ENCODE results near the gene PLA2G2F.

The PLA2G2F gene

GRCh38 chr1:20189664-20190063 is 50.5 kb downstream of the PLA2G2F start:
- TF ChIP-seq CTCF (IDR thresholded peaks at IDR 0.05; ENCODE audit: low read depth, low read length, missing control alignments), result no peak
- DNase-seq (ENCODE audit: low read depth), result no peak
- no peak overlapping the region for H3K4me3 ChIP-seq (ENCODE audit: low read depth, low read length)

DNA sequence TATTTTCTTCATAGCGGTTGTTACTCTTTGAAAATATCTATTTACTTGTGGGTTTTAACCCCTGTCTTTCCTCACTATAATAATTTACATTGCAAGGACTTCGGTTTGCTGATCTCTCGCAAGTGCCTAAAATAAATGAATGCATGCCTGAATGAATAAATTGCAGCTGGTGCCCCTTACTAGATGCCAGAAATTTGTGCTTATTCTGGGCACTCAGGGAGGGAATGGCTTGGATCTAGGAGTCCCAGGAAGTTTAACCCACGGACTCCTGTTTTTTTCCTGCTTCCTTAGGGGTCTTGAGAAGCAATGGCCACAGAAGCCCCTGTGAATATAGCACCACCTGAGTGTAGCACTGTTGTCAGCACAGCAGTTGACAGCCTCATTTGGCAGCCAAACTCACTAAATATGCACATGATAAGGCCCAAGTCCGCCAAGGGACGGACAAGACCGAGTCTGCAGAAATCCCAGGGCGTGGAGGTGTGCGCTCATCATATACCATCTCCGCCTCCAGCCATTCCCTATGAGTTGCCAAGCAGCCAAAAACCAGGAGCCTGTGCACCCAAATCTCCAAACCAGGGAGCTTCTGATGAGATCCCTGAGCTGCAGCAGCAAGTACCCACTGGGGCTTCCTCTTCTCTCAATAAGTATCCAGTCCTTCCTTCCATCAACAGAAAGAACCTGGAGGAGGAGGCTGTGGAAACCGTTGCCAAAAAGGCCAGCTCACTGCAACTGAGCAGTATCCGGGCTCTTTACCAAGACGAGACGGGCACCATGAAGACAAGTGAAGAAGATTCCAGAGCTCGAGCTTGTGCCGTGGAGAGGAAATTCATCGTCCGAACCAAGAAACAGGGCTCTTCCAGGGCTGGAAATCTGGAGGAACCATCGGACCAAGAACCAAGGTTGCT is 51.4 kb downstream of the PLA2G2F start:
- no peak for TF ChIP-seq CTCF (IDR thresholded peaks at IDR 0.05; ENCODE audit: low read depth, low read length, missing control alignments)
- DNase-seq (ENCODE audit: low read depth), result no peak

GRCh38 chr1:20191266-20191825 is 52.2 kb downstream of the PLA2G2F start:
- H3K4me3 ChIP-seq (ENCODE audit: low read depth, low read length), result no peak overlapping the region
- TF ChIP-seq CTCF (IDR thresholded peaks at IDR 0.05; ENCODE audit: low read depth, low read length, missing control alignments), result no peak
- DNase-seq (ENCODE audit: low read depth), result no peak

More for the DNA sequence above, 51.4 kb downstream of the PLA2G2F start:
- H3K4me3 ChIP-seq (ENCODE audit: low read depth, low read length), result no peak overlapping the region

DNA sequence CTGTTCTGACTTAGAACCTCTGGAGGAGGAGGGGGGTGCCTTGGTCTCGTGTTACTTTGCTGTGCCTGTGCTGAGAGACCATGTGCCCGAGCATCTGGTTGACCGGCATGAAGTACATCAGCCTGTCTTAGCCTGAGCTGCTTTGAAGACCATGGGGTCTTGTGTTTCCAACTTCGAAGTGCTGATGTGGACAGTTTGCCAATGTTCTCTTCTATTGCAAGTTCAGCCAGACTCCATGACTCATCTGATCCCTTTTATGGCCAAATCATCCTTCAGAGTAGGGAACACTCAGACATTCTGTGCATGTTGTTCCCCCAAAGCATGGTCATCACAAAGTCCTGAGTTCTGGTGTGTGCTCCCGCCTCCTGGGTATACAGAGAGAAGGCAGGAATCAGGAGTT is 53.2 kb downstream of the PLA2G2F start:
- DNase-seq (ENCODE audit: low read depth), result no peak
- no peak for TF ChIP-seq CTCF (IDR thresholded peaks at IDR 0.05; ENCODE audit: low read depth, low read length, missing control alignments)
- no peak overlapping the region for H3K4me3 ChIP-seq (ENCODE audit: low read depth, low read length)

DNA sequence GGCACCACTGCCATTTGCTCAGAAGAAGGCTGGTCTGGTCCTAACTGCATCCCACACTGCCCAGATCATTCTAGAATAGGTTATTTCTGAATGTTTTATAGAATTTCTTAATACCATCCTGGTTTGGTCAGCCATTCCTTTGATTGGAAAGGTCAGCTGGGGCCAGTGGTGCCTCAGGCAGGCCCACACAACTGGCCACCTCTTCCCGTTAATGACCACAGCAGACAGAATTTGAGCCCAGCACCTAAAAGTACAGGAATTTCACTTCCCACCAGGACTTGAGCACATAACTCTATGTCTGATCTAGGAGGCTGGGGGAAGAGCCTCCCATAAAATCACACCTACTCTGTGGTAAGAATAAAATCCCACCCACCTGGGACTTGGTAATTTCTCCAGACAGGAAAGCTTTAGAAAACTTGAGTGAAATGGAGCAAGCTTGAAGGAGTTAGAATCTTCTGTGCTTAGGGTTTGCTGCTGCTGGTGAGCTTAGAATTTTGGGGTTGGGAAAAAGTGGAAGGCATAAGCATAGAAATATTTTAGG is 53.8 kb downstream of the PLA2G2F start:
- H3K4me3 ChIP-seq (ENCODE audit: low read depth, low read length), result no peak overlapping the region
- DNase-seq (ENCODE audit: low read depth), result no peak
- TF ChIP-seq CTCF (IDR thresholded peaks at IDR 0.05; ENCODE audit: low read depth, low read length, missing control alignments), result no peak

DNA sequence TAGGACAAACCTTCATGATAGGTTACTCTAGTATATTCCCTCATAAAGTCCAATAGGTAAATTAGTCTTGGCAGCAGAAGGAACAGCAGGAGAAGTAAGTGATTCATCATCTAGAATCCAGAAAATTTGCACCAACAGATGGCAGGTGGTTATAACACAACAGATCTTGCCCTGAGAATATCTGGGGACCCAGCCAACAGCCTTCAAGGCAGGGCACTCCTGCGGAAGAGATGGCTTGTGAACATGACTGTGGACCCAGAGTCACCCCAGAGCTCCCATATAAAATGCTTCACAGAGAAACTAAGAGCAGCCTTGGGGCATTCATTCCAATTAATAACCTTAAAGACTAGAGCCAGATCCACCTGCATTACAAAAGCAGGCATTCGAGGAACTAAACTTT is 55.1 kb downstream of the PLA2G2F start:
- no peak for TF ChIP-seq CTCF (IDR thresholded peaks at IDR 0.05; ENCODE audit: low read depth, low read length, missing control alignments)
- no peak overlapping the region for H3K4me3 ChIP-seq (ENCODE audit: low read depth, low read length)
- DNase-seq (ENCODE audit: low read depth), result no peak
